IPS-15b (cell line): ENCODE measurements around the gene PLCD1.

Source experiments
- H3K27me3 ChIP-seq: one replicate; pipeline ENCODE4 v1.6.1; 2013; ENCODE audit warnings: low read length; ENCODE audit not compliant: control insufficient read depth, insufficient read depth
- H3K36me3 ChIP-seq: one replicate; pipeline ENCODE4 v1.6.1; 2013; ENCODE audit warnings: low read length; ENCODE audit not compliant: control insufficient read depth, insufficient read depth
- H3K4me1 ChIP-seq: one replicate; pipeline ENCODE4 v1.6.1; 2013; ENCODE audit warnings: mild to moderate bottlenecking, low read length; ENCODE audit not compliant: control insufficient read depth, insufficient read depth
- H3K4me3 ChIP-seq: one replicate; pipeline ENCODE4 v1.5.1; 2013; ENCODE audit warnings: low read depth, low read length
- H3K9ac ChIP-seq: one replicate; pipeline ENCODE4 v1.6.1; 2013; ENCODE audit warnings: low read depth, mild to moderate bottlenecking, low read length
- H3K9me3 ChIP-seq: one replicate; pipeline ENCODE4 v1.6.1; 2013; ENCODE audit warnings: mild to moderate bottlenecking, low read length; ENCODE audit not compliant: control insufficient read depth, insufficient read depth

PLCD1 gene

DNA sequence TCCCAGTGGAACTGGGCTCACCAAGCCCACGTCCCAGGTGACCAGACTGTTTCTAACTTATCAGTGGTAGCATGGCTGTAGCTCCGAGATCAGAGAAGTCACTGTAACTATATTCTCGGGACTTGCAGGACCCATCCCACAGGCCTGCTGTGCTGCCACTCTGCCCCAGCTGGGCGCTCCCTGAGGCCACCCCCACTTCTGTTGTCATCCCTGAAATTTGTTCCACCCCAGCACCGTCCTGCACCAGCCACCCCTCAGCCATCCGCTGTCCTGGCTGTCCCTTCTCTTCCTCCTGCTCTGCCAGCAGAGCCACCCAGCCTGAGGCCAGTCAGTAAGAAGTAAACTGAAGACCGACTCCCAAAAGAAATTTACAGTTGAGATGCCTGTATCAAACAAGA lies 71.9 kb downstream of the PLCD1 start:
- peaks cover 15% of the 10 kb centered on the region for H3K4me1 ChIP-seq
- H3K9ac ChIP-seq = no peak overlapping the region
- peaks cover 5% of the 10 kb centered on the region for H3K36me3 ChIP-seq
- no peaks in the 10 kb centered on the region for H3K9me3 ChIP-seq
- no peak overlapping the region for H3K4me3 ChIP-seq
- H3K27me3 ChIP-seq = no peaks in the 10 kb centered on the region
